H9 (cell line): ENCODE measurements around the gene SCNM1. TPM values are rescaled to one million over a fixed set of nuclear protein-coding genes. Genes with fewer than 3 reads are reported as not detected.
"Not testable (repeated sequence)": the region's sequence is repeated elsewhere in the genome, so short reads cannot be mapped to it uniquely, and the experiment has no call there.

Experiments
- DNase-seq: peaks from one replicate; pipeline ENCODE4 v3.0.0-alpha.2; 2017
- H2AFZ ChIP-seq: one replicate; pipeline ENCODE4 v1.6.1; 2013; ENCODE audit warnings: mild to moderate bottlenecking, low read length, control low read depth, moderate library complexity
- H2AK5ac ChIP-seq: 2 replicates; pipeline ENCODE4 v1.6.1; 2013; ENCODE audit warnings: low read length, control low read depth, mixed read lengths; ENCODE audit not compliant: insufficient read length
- H2BK120ac ChIP-seq: one replicate; pipeline ENCODE4 v1.6.1; 2013; ENCODE audit warnings: low read depth, mild to moderate bottlenecking, low read length, control low read depth, inconsistent platforms; ENCODE audit not compliant: poor library complexity, severe bottlenecking
- H2BK12ac ChIP-seq: 2 replicates; pipeline ENCODE4 v1.6.1; 2013; ENCODE audit warnings: low read length, control low read depth, mixed read lengths, low read depth; ENCODE audit not compliant: insufficient read length
- H2BK15ac ChIP-seq: 2 replicates; pipeline ENCODE4 v1.6.1; 2013; ENCODE audit warnings: low read depth, low read length, control low read depth
- H2BK20ac ChIP-seq: one replicate; pipeline ENCODE4 v1.6.1; 2013; ENCODE audit warnings: low read depth, mild to moderate bottlenecking, low read length, control low read depth, inconsistent platforms; ENCODE audit not compliant: poor library complexity, severe bottlenecking
- H2BK5ac ChIP-seq: 2 replicates; pipeline ENCODE4 v1.6.1; 2013; ENCODE audit warnings: low read length, control low read depth, mixed read lengths; ENCODE audit not compliant: insufficient read length
- H3K14ac ChIP-seq: 2 replicates; pipeline ENCODE4 v1.6.1; 2013; ENCODE audit warnings: low read length, control low read depth; ENCODE audit not compliant: insufficient read depth
- H3K18ac ChIP-seq: 2 replicates; pipeline ENCODE4 v1.6.1; 2013; ENCODE audit warnings: low read depth, mild to moderate bottlenecking, mixed read lengths, low read length, control low read depth; ENCODE audit not compliant: insufficient read length
- H3K23ac ChIP-seq: 2 replicates; pipeline ENCODE4 v1.6.1; 2013; ENCODE audit warnings: low read length, control low read depth, mixed read lengths, low read depth; ENCODE audit not compliant: insufficient read length
- H3K23me2 ChIP-seq: 2 replicates; pipeline ENCODE4 v1.6.1; 2013; ENCODE audit warnings: low read depth, mild to moderate bottlenecking, mixed read lengths, low read length, control low read depth; ENCODE audit not compliant: insufficient read length, poor library complexity, severe bottlenecking
- H3K27ac ChIP-seq: 2 replicates; pipeline ENCODE4 v1.5.1; 2013; ENCODE audit warnings: low read length, control low read depth, mixed read lengths, low read depth; ENCODE audit not compliant: insufficient read length
- H3K27me3 ChIP-seq: 2 replicates; pipeline ENCODE4 v1.6.1; 2013; ENCODE audit warnings: low read length, control low read depth, inconsistent platforms; ENCODE audit not compliant: insufficient read depth
- H3K4ac ChIP-seq: 2 replicates; pipeline ENCODE4 v1.6.1; 2013; ENCODE audit warnings: low read depth, mild to moderate bottlenecking, control low read depth, inconsistent platforms, low read length, moderate library complexity
- H3K4me1 ChIP-seq: 2 replicates; pipeline ENCODE4 v1.6.1; 2013; ENCODE audit warnings: low read length, control low read depth, inconsistent platforms; ENCODE audit not compliant: insufficient read depth
- H3K4me2 ChIP-seq: 2 replicates; pipeline ENCODE4 v1.6.1; 2013; ENCODE audit warnings: low read length, control low read depth, mixed read lengths; ENCODE audit not compliant: insufficient read length, insufficient read depth
- H3K56ac ChIP-seq: 2 replicates; pipeline ENCODE4 v1.6.1; 2013; ENCODE audit warnings: low read depth, mild to moderate bottlenecking, mixed read lengths, low read length, control low read depth; ENCODE audit not compliant: insufficient read length
- H3K79me1 ChIP-seq: 2 replicates; pipeline ENCODE4 v1.6.1; 2013; ENCODE audit warnings: low read depth, mild to moderate bottlenecking, moderate library complexity, low read length, control low read depth, inconsistent platforms; ENCODE audit not compliant: insufficient read depth, poor library complexity, severe bottlenecking
- H3K79me2 ChIP-seq: 2 replicates; pipeline ENCODE4 v1.6.1; 2013; ENCODE audit warnings: low read length, control low read depth, inconsistent platforms; ENCODE audit not compliant: insufficient read depth
- H3K9ac ChIP-seq: 2 replicates; pipeline ENCODE4 v1.6.1; 2013; ENCODE audit warnings: low read length, control low read depth, mixed read lengths; ENCODE audit not compliant: insufficient read length; ENCODE audit errors: extremely low read depth
- H3K9me3 ChIP-seq: one replicate; pipeline ENCODE4 v1.6.1; 2013; ENCODE audit warnings: low read depth, low read length, inconsistent platforms; ENCODE audit not compliant: control insufficient read depth
- H3T11ph ChIP-seq: one replicate; pipeline ENCODE4 v1.6.1; 2013; ENCODE audit warnings: mild to moderate bottlenecking, low read length, control low read depth, inconsistent platforms
- H4K20me1 ChIP-seq: one replicate; pipeline ENCODE4 v1.6.1; 2013; ENCODE audit not compliant: control insufficient read depth, insufficient read length, insufficient read depth
- H4K5ac ChIP-seq: 2 replicates; pipeline ENCODE4 v1.6.1; 2013; ENCODE audit warnings: low read depth, mild to moderate bottlenecking, mixed read lengths, low read length, control low read depth; ENCODE audit not compliant: insufficient read length
- H4K8ac ChIP-seq: replicated peaks from 2 replicates; pipeline ENCODE4 v1.6.1; 2013; ENCODE audit warnings: low read length, control low read depth, mixed read lengths, low read depth; ENCODE audit not compliant: insufficient read length
- H4K91ac ChIP-seq: 2 replicates; pipeline ENCODE4 v1.6.1; 2013; ENCODE audit warnings: low read depth, mild to moderate bottlenecking, moderate library complexity, mixed read lengths, low read length, control low read depth; ENCODE audit not compliant: insufficient read length
- H3K27ac Mint-ChIP-seq, 3 experiments: 2 replicates in 2 of 3; 3 replicates in 1 of 3; pipeline ENCODE4 v1.8.0; 2020 to 2021; ENCODE audit warnings: mixed read lengths in 3 of 3, mild to moderate bottlenecking in 1 of 3, moderate library complexity in 1 of 3
- H3K27me3 Mint-ChIP-seq: 2 replicates; pipeline ENCODE4 v1.8.0; 2021; ENCODE audit warnings: low read depth, mild to moderate bottlenecking, moderate library complexity, mixed read lengths
- H3K36me3 Mint-ChIP-seq, 3 experiments: 2 replicates in 2 of 3; 3 replicates in 1 of 3; pipeline ENCODE4 v1.8.0; 2020 to 2021; ENCODE audit warnings: low read depth in 3 of 3, mixed read lengths in 3 of 3; ENCODE audit not compliant: insufficient read depth in 1 of 3
- H3K4me1 Mint-ChIP-seq, 2 experiments: 2 replicates each; pipeline ENCODE4 v1.8.0; 2020; ENCODE audit warnings: mixed read lengths in 2 of 2
- H3K4me3 Mint-ChIP-seq, 2 experiments: 2 replicates in 1 of 2; 3 replicates in 1 of 2; pipeline ENCODE4 v1.8.0; 2020 to 2021; ENCODE audit warnings: mild to moderate bottlenecking in 2 of 2, mixed read lengths in 2 of 2, moderate library complexity in 1 of 2
- H3K9me3 Mint-ChIP-seq, 2 experiments: 2 replicates in 1 of 2; 3 replicates in 1 of 2; pipeline ENCODE4 v1.8.0; 2020; ENCODE audit warnings: mild to moderate bottlenecking in 2 of 2, mixed read lengths in 2 of 2, moderate library complexity in 1 of 2
- WGBS: extraction: QIAGEN DNeasy Blood & Tissue Kit; methylation state at CpG from one replicate; pipeline ENCODE4 v1.1.7; 2013; ENCODE audit warnings: missing lambda C conversion rate, low lambda C conversion rate, mixed read lengths; ENCODE audit not compliant: insufficient read length; ENCODE audit errors: extremely low coverage; 5-methylcytosine and 5-hydroxymethylcytosine counted together
- total RNA-seq: library from RNA; stranded (reverse); gene quantifications from 2 replicates; pipeline ENCODE4 v1.2.1, GENCODE V29; 2021
- TF ChIP-seq, protein P1 (sequence below): fragments of 200-600 bp; sonication (generic); conservative IDR thresholded peaks from 3 replicates; pipeline ENCODE4 v1.8.0; 2021; ENCODE audit warnings: antibody characterized with exemption, mild to moderate bottlenecking

The SCNM1 gene
- total RNA-seq, 1 experiment from 2014 or later = 60.5 TPM

DNA sequence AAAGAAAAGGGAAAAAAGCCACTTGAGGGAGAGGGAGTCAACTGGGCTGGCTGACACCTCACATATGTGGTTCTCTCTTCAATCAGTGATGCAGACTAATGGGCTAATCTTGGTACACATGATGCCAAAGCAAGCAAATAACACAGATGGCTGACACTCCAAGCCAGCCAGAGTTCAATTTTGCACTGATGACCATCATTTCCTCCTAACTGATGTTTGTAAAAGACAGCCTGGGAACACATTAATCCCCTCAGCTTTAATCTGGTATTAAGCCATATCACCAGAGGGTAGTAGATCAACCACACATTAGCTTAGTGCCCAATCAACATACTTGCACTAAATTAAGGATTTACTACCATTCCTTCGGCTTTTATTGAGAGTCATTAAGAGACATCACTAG is 21.3 kb downstream of the SCNM1 start:
- Histone ChIP-seq H3K4me1 (no peaks in the 10 kb centered on the region), H3K79me1 (no peaks in the 10 kb centered on the region), H3K14ac (no peak overlapping the region), H2BK20ac (no peak overlapping the region), H2BK120ac (no peak overlapping the region), H2AK5ac (no peak overlapping the region), H2BK15ac (no peak overlapping the region), H3K9me3 (no peaks in the 10 kb centered on the region), H2AFZ (no peak overlapping the region), H3K56ac (no peak overlapping the region), H4K5ac (no peak overlapping the region), H3K23me2 (peaks cover 4% of the 10 kb centered on the region), H3K27ac (no peak overlapping the region), H4K91ac (no peak overlapping the region), H4K8ac (no peak overlapping the region), H3K23ac (no peak overlapping the region), H3K4me2 (no peak overlapping the region), H4K20me1 (no peaks in the 10 kb centered on the region), H3T11ph (no peak overlapping the region), H3K79me2 (peaks cover 13% of the 10 kb centered on the region; the same call in 1 of the 2 replicates), H2BK12ac (no peak overlapping the region), H3K27me3 (no peaks in the 10 kb centered on the region), H3K9ac (no peak overlapping the region), H3K4ac (no peak overlapping the region), H2BK5ac (no peak overlapping the region), H3K18ac (no peak overlapping the region)
- no CpG with 5 or more reads among the region's 1 CpG for WGBS
- H3K9me3 Mint-ChIP-seq = no peaks in the 10 kb centered on the region; a peak in 1 of 5 replicates
- no peak overlapping the region for H3K4me3 Mint-ChIP-seq
- DNase-seq = no peak
- H3K27ac Mint-ChIP-seq = peak overlapping the region in 1 of 3 experiments; percentile 85; a peak in 2 of 7 replicates
- peaks cover 6 to 13% of the 10 kb centered on the region in 2 experiments for H3K4me1 Mint-ChIP-seq
- peaks cover 24 to 45% (median 38%) of the 10 kb centered on the region in 3 experiments for H3K36me3 Mint-ChIP-seq
- TF ChIP-seq, protein P1, sequence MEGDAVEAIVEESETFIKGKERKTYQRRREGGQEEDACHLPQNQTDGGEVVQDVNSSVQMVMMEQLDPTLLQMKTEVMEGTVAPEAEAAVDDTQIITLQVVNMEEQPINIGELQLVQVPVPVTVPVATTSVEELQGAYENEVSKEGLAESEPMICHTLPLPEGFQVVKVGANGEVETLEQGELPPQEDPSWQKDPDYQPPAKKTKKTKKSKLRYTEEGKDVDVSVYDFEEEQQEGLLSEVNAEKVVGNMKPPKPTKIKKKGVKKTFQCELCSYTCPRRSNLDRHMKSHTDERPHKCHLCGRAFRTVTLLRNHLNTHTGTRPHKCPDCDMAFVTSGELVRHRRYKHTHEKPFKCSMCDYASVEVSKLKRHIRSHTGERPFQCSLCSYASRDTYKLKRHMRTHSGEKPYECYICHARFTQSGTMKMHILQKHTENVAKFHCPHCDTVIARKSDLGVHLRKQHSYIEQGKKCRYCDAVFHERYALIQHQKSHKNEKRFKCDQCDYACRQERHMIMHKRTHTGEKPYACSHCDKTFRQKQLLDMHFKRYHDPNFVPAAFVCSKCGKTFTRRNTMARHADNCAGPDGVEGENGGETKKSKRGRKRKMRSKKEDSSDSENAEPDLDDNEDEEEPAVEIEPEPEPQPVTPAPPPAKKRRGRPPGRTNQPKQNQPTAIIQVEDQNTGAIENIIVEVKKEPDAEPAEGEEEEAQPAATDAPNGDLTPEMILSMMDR = no peak
- 0 out of 2 replicates have a peak, but pooled peaks cover 2% of the 10 kb centered on the region for H3K27me3 Mint-ChIP-seq

- H3K27ac Mint-ChIP-seq, H3K27me3 ChIP-seq, H3K4ac ChIP-seq, H3K56ac ChIP-seq, H4K91ac ChIP-seq, DNase-seq, H4K5ac ChIP-seq, H3K14ac ChIP-seq, H3T11ph ChIP-seq, H4K20me1 ChIP-seq, H3K4me1 ChIP-seq, H3K23me2 ChIP-seq, H2BK120ac ChIP-seq, H3K9me3 Mint-ChIP-seq, H3K79me1 ChIP-seq, H3K18ac ChIP-seq, H3K23ac ChIP-seq, H2AK5ac ChIP-seq, H2AFZ ChIP-seq, H4K8ac ChIP-seq, H3K9me3 ChIP-seq, H2BK20ac ChIP-seq, H3K27me3 Mint-ChIP-seq, H2BK15ac ChIP-seq, H2BK12ac ChIP-seq, H3K27ac ChIP-seq, H2BK5ac ChIP-seq: not testable (repeated sequence)
- WGBS = no CpG with 5 or more reads among the region's 8 CpGs
- Histone ChIP-seq H3K9ac (peak overlapping the region; percentile 95), H3K79me2 (peaks cover 13% of the 10 kb centered on the region; the same call in 1 of the 2 replicates), H3K4me2 (peak overlapping the region; percentile 92)
- Mint-ChIP-seq H3K36me3 (peaks cover 14 to 32% (median 25%) of the 10 kb centered on the region in 3 experiments), H3K4me3 (peak overlapping the region; percentile 100), H3K4me1 (peaks cover 6 to 13% of the 10 kb centered on the region in 2 experiments)
These were observed 22.7 kb downstream of the SCNM1 start for GRCh38 chr1:151188667-151189066.
